GM18858 (cell line): ENCODE results near the gene G6PC2.
"Not testable (repeated sequence)": the region's sequence is repeated elsewhere in the genome, so short reads cannot be mapped to it uniquely, and the experiment has no call there.

Experiments used
- ATAC-seq: cut with Tn5 transposase; IDR thresholded peaks from one replicate; pipeline ENCODE4 v1.9.1; 2021; ENCODE audit not compliant: unreplicated experiment

The G6PC2 gene

DNA sequence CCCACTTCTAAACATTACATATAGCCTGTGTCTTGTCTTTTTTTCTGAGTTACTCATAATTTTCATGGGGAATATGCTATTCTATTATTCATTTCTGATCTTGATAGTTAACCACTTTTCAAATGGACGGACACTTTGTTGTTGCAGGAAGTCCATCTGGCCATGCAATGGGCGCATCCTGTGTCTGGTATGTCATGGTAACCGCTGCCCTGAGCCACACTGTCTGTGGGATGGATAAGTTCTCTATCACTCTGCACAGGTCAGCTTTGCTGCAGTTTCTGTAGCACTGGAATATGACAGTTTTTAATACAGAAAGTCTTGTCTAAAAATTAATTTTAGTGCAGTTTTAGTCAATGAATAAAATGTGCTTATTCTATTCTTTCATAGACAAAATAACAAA is 3.3 kb downstream of the G6PC2 start:
- ATAC-seq: no peak

GRCh38 chr2:168907940-168908662 is 7.0 kb downstream of the G6PC2 start:
- ATAC-seq: no peak

GRCh38 chr2:168910330-168910729 is 9.2 kb downstream of the G6PC2 start:
- ATAC-seq: no peak

- no peak for ATAC-seq
These were observed 11.4 kb downstream of the G6PC2 start for GRCh38 chr2:168912466-168912865.

- ATAC-seq: no peak
These were observed 11.8 kb downstream of the G6PC2 start for GRCh38 chr2:168912901-168913369.

GRCh38 chr2:168913495-168913894 is 12.4 kb downstream of the G6PC2 start:
- ATAC-seq: no peak

DNA sequence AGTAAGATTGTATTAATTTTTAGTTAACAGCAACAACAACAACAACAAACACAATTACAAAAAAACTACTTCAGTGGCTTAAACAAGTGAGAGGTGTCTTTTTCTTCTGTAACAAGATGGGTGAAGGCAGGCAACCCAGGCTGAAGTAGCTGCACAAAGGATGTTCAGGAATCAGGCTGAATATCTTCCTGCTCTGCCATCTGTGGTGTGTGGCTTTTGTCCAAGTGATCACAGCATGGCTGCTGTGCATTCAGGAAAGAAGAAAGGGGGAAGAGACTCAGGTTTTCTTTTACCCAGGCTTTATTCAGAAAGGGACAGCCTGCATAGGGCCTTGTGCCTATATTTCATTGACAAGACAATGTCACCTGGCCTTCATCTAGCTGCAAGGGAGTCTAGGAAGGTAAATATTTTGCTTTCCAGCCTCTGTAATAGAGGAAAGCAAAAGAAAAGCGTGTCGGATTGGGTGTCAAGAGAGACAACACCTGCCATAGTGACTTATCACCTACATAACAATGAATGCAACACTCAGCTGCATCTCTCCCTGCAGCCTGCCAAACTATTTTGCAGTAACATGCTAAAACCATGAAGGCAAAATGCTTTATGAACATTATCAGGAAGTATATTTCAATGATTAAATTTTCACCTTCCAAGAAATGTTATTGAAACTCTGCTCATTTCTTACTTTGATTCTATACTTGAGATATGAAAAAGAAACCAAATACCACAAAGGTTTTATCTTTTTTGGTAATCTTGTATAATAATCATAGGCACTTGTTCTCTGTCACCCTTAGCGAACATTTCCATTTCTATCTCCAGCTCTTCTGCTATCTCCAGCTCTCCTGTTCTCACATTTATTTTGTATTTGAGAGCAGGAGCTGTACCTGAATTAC is 14.6 kb downstream of the G6PC2 start:
- ATAC-seq: no peak

DNA sequence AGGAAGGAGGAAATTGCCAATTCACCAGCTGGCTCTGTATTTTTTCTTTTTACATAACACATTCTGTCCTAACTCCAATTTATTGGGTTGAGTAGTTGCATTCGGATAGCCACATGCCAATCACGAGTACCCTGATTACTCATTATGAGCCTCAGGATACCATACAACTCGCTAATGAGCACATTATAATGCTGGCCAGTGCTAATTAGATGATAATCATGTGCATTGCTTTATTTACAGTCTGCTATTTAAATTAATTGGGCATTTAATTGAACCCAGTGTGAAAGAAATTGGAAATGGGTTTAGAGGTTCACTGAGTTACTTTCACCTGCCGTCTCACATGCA is 15.2 kb downstream of the G6PC2 start:
- ATAC-seq: no peak

DNA sequence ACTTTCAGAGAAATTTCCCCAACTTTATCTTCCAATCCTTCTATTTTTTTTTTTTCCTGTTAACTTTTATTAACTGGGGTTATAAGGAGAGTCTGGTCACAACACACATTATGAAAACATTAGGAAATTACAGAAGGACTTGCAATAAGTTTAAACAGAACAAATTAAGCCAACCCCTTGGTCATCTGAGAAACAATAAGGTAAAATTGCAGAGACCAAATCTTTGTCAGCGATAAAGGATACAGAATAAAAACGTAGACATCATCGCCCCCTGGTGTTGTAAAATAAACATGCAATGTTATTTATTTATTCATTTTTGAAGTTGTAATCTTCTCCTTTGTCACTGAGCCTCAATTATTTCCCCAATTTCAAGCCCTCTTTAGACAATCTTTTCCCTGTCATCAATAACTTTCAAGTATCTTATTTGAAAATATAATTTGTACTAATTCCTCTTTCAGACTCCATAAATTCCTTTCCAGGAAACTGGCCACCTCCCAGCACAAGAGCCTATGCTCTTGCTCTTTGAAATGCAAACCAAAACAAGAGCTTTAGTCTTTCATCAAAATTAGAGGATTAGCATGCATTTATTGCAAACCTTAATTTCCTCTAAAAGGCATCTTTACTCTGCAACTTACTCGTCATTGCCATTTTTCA is 19.5 kb downstream of the G6PC2 start:
- ATAC-seq: no peak

- no peak for ATAC-seq
These were observed 25.7 kb downstream of the G6PC2 start for GRCh38 chr2:168926621-168927386.

DNA sequence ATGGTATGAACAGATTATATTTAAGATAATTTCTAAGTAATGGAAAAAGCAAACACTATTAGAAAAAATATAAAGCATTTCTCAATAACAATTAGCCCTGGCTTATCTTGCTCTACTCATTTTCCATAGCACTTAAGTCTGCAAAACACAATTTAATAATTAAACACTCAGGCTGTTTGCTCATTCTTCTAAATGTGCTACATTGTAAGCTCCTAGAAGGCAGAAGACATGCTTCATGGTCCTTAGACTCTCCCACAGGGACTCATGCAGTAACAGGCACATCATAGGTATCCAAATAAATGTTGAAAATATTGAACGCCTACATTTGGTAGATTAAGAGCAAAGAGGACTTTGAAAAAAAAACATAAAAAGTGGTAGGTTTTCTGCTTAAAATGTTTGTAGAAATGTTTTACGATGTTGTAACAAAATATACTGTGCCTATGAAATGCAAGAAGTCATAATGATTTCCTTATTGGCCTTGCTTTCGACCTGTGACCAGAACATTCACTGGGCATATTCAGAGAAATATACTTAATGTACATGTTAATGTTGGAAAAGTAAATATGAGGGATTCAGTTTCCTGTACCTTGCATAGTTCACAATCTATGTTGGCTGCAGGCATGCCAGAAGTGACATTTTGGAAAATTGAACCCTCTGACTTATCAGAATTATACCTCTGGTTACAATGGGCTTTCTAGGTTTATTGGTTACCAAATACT is 27.2 kb downstream of the G6PC2 start:
- ATAC-seq: no peak

DNA sequence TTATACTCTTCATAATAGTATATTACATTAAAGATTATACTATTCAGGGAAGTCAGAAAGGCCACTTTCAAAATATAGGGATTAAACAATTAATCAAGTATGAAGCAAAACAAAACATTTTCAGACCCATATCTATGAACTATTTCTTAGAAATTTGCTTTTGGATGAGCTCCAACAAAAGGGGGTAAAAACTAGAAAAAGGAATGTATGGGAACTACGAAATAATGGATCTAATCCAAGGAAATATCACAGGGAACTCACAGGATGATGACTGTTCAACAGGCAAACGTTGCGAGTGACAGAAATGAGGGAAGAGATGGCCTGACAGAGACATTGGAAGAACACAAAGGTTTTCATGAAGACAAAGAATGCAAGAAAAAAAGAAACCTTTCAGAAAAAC is 27.9 kb downstream of the G6PC2 start:
- ATAC-seq: no peak

- ATAC-seq: no peak
These were observed 29.2 kb downstream of the G6PC2 start for GRCh38 chr2:168930242-168930641.

- not testable (repeated sequence) for ATAC-seq
These were observed 31.1 kb downstream of the G6PC2 start for GRCh38 chr2:168932174-168932573.

DNA sequence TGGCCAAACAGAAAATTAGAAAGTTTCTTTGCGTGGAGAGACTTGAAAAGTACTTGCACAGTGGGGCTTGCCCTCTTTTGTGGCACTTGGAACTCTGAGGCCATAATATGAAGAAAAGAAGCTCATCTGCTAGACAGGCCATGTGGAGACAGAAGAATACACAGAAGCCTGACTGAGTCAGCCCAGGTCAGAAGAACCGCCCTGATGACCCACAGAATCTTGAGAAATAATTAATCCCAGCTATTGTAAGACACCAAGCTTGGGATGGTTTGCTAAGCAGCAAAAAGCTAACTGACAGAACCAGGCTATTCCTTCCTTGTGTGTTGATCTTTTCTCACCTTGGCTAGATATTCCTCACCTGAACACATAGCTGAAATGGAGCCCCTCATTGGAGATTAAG is 33.7 kb downstream of the G6PC2 start:
- ATAC-seq: no peak

DNA sequence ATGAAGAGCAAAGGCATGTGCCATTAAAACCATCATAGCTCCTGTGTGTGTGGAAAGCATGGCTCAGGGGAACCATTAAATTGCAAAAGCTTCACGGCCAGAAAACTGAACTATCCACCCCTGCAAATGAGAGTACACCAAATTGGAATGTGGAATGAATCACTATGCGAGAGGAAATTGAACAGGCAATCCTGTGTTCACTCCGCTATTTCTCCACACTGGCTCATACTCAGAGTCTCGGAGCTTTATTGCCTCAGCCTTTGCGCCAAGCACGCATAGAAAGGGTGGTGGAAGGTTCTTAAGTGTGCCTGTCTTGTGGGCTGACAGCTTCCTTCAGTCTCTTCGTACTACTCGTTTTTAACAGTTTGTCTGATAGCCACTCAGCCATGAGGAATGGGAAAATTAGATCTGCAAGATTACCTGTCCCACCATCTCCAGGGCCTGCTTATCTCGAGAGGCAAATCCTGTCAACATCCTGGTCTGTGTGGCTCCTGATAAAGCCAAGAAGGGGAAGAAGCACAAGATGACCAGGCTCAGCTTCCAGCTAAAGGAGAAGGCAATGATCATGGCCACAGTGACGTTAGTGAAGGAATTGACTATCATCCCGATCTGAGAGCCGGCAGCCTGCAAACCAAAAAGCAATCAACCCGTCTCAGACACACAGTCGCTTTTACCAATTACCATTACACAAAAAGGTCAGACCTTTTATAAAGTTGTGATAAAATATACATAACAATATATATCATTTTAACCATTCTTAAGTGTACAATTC is 34.9 kb downstream of the G6PC2 start:
- no peak for ATAC-seq

- ATAC-seq: no peak
These were observed 38.0 kb downstream of the G6PC2 start for GRCh38 chr2:168939061-168939460.

DNA sequence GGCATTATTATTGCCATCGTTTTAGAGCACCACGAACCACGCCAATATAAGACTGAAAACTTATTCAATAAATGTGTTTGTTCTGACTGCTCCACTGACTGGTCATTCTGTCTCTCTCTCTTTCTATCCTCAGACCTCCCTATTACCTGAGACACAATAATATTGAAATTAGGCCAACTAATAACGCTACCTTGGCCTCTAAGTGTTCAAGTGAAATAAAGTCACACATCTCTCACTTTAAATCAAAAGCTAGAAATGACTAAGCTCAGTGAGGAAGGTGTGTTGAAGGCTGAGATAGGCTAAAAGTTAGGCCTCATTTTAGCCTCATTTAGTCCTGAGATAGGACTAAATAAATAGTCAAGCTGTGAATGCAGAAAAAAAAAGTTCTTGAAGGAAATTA is 38.8 kb downstream of the G6PC2 start:
- ATAC-seq: peak; percentile 78

GRCh38 chr2:168941297-168941696 is 40.2 kb downstream of the G6PC2 start:
- ATAC-seq: no peak

- ATAC-seq: no peak
These were observed 43.0 kb downstream of the G6PC2 start for GRCh38 chr2:168944065-168944464.
